HG03439 (cell line): ENCODE data around the gene FBH1.
"Not testable (repeated sequence)": the region's sequence is repeated elsewhere in the genome, so short reads cannot be mapped to it uniquely, and the experiment has no call there.

Experiments used
- ATAC-seq: cut with Tn5 transposase; IDR thresholded peaks from one replicate; pipeline ENCODE4 v1.9.1; 2021; ENCODE audit warnings: mild to moderate bottlenecking, moderate library complexity; ENCODE audit not compliant: unreplicated experiment

FBH1 gene

DNA sequence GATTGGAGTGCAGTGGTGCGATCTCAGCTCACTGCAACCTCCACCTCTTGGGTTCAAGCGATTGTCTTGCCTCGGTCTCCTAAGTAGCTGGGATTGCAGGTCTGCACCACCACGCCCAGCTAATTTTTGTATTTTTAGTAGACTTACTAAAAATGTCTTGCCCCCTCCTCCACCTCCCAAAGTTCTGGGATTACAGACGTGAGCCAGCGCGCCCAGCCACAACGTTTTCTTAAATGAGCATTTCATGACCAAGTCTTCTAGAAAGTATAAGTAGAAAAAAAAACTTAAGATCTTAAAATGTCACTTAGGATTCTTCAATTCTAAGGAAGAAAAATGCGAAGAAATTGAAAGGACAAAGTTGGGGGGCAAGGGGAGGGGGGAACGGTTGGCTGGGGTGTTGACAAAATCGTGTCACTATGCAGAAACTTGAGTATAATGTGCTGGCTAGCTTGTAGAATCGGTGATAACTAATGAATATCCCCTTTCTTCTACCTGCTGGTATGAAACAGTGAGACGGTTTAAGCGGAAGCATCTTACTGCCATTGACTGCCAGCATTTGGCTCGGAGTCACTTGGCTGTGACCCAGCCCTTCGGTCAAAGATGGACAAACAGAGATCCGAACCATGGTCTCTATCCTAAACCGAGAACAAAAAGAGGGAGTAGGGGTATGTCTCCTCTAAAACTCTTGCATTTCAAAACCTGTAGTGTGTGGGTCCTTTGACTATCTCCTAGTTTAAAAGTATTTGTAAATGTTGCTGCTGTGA, 12.7 kb downstream of the FBH1 start:
- ATAC-seq: no peak

DNA sequence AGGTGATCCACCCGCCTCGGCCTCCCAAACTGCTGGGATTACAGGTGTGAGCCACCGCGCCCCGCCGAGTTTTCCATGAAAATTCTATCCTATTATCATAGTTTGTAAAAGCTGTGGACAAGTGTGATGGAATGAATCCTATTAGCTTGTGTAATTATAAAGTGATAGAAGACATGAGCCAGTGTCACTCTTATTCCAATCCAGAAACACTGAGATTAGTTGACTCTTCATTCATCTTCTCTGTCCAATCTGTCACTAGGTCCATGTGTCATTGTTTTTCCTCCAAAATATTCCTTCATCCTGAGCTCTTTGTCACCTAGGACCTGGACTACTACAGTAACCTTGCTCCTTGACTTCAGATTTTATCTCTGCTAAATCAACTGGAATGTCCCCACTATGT, 13.5 kb downstream of the FBH1 start:
- no peak for ATAC-seq

DNA sequence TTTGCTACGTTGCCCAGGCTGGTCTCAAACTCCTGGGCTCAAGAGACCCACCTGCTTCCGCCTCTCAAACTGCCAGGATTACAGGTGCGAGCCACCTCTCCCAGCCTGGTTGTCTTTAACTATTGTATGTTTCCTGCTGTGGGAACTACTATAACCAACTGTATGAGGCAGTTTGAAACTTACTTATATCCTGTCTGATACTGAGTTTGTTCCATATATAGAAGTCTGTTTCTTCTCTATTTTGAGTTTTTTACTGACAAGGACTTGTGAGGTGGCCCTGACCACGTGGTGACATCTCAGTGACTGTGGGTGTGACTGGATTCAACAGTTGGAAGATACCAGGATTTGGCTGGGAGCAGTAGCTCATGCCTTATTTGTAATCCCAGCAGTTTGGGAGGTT, 14.2 kb downstream of the FBH1 start:
- peak; percentile 92 for ATAC-seq

DNA sequence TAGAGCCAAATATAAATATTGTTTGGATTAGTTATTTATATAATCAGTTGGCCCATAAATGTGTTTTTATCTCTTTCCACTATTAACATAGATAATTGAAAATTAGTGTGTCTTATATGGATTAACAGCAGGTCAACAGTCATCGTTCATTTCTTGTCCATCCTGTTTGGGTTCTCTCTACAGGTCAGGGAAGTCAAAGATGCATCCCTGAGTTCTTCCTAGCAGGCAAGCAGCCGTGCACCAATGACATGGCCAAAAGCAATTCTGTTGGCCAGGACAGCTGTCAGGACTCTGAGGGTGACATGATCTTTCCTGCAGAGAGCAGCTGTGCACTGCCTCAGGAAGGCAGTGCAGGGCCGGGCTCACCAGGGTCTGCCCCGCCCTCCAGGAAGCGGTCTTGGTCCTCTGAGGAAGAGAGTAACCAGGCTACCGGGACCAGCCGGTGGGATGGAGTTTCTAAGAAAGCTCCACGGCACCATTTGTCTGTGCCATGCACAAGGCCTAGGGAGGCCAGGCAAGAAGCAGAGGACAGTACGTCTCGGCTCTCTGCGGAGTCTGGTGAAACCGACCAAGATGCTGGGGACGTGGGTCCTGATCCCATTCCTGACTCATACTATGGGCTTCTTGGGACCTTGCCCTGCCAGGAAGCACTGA, 15.9 kb downstream of the FBH1 start:
- ATAC-seq: no peak

DNA sequence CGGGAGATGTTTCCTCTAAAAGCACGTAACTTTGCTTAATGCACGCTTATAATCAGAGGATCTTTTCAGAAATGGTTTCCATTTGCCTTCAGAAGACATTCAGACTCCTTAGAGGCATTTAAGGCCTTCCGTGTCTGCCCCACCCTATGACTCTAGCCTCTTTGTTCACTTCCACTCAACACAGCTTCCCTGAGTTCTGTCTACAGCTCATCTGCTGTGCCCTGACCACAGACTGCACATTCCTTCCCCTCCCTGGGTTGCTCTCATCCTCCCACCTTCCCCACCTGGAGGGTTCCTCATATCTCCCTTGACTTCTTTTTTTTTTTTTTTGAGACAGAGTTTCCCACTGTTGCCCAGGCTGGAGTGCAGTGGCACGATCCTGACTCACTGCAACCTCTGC, 16.6 kb downstream of the FBH1 start:
- no peak for ATAC-seq

DNA sequence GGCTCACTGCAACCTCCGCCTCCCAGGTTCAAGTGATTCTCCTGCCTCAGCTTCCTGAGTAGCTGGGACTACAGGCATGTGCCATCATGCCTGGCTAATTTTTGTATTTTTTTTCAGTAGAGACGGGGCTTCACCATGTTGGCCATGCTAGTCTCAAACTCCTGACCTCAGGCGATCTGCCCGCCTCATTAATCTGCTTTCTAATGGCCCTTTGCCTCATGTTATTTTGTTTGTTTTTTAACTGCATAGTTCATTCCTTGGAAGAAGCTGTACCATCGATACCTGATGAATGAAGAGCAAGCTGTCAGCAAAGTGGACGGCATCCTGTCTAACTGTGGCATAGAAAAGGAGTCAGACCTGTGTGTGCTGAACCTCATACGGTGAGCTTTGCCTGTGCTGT, 18.6 kb downstream of the FBH1 start:
- not testable (repeated sequence) for ATAC-seq

DNA sequence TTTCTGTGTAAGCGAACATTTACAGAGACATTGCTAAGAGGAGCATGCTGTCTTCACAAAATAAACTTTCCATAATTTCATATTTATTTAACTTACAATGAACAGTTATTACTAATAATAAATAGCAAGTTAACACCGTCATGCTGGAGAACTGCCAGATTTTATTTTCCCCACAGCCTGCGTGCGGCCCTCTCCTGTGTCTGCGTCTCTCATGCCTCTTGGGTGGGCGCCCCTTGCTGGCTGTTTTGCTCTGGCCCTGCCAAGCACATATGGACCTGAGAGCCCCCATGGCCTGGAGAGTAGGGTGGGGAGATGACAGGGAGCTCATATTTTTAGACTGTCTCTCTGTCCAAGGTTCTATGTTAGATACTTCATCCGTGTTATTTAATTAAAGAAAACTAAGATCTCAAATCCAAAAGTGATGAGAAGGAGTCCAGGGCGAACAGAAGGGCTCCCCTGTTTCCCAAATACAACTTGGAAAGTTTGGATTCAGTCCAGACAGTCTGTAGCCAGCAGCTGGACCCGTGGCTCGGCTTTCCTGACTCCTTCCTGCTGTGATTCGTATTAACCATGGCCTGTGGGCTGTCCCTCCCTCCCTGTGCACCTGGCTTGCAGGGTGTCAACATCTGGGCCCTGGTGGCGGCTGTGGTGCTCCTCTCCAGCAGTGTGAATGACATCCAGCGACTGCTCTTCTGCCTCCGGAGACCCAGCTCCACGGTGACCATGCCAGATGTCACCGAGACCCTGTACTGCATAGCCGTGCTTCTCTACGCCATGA, 20.5 kb downstream of the FBH1 start:
- ATAC-seq: no peak

DNA sequence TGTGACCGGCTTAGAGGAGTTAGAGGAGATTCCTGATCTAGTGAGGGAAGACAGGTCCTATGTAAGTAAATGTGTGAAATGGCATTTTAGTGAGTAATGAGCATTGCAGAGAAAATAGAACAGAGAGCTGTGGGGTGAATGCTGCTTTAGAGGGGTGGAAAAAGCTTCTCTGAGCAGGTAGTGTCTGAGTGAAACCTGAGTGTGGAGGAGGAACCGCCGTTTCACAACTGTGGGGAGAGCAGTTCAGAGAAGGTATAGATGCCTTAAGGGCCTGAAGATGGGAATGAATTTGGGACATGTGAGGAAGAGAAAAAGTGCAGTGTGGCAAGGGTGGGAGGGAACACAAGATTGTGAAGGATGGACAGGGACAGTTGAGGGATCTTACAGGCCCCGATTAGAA, 21.6 kb downstream of the FBH1 start:
- ATAC-seq: no peak

DNA sequence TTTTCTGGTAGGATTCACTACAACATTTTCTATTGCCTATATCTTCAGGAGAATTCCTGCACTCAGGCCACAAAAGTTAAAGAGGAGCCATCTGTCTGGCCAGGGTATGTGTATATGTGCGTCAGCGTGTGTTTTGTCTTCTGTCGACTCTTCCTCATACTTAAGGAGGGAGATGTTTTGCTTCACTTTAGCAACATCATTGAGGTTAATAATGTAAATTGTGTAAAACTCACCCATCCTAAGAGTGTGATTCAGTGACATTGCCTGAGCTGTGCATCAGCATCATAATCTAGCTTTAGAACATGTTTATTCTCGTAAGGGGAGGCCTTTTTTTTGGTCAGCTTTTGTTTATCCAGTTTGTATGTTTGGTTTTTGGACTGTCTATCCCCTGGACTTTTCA, 23.7 kb downstream of the FBH1 start:
- no peak for ATAC-seq

DNA sequence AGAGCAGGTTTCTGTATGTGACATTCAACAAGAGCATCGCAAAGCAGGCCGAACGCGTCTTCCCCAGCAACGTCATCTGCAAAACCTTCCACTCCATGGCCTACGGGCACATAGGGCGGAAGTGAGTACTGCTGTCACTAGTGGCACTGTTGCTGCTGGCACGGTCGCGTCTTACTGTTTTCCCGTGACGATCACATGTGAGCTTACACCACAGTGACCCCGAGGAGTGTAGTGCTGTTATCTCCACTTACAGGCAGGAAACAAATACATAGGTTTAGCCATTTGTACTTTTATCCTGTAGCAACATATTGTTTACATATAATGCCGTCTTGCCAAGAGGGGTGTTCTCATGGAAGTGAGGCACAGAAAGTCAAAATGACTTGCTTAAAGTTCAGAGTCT, 25.4 kb downstream of the FBH1 start:
- ATAC-seq: no peak

DNA sequence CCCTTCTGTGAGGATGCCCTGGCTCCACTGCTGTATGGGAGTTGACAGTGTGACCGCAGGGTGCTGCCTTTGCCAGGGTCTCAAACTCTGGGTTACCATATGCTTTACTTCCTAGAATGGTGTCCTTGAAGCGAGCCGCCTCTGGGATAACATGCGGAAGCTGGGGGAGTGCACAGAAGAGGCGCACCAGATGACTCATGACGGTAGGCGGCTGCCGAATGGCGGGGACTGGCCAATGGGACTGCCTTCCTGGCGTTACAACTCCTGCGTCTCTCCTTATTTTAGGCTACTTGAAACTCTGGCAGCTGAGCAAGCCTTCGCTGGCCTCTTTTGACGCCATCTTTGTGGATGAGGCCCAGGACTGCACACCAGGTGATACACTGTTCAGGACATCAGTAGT, 27.3 kb downstream of the FBH1 start:
- ATAC-seq: no peak

DNA sequence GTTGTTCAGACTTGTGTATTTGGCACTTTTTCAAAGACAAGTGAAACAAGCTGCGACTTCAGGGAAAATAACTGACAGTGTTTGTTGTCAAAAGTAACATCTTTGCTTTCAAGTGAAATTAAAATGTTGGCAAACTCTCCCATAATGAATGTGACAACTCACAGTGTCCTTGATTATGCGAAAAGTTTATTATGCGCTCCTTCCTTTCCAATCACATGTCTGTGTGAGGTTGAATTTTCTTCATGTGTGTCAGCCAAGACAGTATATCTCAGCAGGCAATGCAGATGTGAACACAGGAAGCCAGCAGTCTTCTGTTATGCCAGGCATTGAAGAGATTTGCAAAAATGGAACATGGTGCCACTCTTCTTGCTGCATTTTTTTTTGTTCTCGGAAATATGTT, 28.7 kb downstream of the FBH1 start:
- ATAC-seq: no peak

DNA sequence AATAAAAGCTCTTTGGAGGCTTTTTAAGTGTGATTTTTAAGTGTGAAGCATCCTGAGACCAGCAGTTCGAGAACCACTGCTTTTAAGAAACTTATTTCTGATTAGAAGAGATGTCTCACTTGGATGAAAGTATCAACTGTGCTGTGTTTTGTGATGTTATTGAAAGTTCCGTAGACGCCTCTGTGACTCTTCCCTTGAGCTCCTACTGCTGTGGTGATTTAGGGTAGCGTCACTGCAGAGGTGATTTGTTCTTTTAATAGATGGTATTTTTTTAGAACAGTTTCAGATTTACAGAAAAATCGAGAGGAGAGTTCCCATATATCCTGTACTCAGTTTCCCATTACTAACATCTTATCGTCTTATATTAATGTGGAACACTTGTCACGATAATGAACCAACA, 29.5 kb downstream of the FBH1 start:
- no peak for ATAC-seq

DNA sequence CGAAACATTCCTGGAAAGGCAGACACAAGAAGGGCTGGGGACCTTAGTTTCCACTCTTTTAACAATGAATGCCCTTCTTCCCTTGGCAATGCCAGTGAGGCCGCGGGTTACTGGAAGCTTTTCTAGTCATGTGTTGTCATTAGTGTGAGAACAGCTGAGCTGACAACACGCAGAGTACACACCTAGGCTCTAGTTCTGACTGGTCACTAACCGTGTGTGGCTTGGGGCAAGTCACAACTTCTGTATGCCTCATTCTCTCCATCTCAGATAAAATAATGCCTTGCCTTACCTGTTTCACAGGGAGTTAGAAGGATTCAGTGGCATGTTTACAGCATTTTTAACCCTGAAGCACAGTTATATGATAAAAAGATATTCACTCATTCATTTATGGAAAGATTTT, 31.7 kb downstream of the FBH1 start:
- ATAC-seq: no peak

DNA sequence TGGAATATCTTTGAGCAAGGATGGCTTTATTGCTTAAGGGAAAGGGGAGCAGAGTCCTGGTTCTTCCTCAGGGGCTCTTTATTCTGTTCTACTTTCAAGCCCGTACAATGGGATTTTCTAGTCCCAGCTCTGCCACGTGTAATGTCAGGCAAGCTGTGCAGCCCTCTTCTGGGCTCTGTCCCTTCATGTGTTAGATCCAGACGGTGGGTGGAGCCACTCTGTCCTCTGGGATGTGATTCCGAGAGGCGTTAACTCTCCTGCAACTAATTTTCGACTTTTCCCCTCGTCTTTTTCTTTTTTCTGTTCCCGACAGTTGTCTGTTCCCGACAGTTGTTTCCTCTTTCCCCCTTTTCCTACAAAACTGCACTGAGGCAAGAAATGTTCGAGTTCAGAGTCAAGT, 34.8 kb downstream of the FBH1 start:
- no peak for ATAC-seq

DNA sequence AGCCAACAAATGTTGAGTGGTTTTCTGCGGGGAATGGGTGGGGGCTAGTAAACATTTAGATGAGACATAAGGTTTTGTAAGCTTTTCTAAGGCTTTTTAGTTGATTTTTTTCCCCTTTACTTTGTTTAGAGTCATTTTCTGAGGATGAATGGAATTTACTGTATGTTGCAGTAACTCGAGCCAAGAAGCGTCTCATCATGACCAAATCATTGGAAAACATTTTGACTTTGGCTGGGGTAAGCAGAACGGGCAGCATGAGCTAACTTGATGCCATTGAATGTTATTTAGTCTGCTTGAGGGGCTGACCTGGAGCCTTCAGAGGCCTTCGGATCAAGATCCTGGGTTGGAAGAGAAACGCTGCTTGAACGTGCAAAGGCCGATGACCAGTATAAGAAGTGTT, 37.3 kb downstream of the FBH1 start:
- no peak for ATAC-seq

DNA sequence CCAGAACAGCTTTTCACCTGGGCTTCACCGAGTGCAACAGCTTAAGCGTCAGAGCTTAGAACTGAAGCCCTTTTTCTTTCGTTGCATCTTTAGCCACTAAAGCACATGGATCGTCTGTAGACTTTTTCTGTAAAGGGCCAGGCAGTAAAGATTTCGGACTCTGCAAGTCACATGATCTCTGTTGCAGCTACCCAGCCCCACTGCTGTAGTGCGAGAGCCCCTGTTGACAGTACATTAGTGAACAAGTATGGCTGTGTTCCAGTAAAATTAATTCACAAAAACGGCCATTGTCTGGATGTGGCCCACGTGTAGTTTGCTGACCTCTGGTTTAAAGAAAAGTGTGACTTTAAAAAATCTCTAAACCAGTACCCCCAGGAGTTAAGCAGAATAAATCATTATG, 39.4 kb downstream of the FBH1 start:
- no peak for ATAC-seq

DNA sequence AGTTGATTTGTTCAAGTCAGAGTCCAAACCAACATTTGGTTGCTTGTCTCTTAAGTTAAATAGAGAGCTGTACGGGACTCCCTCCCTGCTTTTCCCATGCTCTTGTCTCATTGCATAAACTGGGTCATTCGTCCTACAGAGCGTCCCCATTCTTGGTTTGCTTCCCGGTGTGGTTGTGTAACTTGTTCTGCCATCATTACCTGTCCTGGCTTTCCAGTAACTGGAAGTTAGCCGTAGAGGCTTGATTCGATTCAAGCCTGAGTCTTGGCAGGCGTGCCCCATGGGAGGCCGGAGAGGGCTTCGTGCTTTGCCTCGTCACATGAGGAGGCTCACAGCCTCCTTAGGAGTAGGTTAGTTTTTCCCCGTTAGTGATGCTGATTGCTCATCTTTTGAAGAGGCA, 40.2 kb downstream of the FBH1 start:
- ATAC-seq: no peak

DNA sequence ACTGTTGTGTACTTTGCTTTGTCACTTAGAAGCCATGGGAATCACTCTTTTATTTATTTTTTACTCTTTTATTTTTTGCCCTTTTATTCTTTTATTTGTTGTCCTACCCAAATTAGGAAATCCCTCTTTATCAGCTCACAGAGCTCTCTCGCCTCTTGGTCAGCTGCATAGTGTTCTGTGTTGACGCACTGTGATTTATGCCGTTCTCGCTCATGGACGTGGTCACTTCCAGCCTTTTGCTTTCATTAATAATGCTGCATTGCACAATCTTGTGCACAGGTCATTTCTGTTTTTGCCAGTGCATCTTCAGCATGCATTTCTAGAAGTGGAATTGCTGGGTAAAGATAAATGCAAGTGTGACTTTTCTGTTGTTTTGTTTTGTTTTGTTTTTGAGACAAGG, 42.3 kb downstream of the FBH1 start:
- ATAC-seq: no peak

DNA sequence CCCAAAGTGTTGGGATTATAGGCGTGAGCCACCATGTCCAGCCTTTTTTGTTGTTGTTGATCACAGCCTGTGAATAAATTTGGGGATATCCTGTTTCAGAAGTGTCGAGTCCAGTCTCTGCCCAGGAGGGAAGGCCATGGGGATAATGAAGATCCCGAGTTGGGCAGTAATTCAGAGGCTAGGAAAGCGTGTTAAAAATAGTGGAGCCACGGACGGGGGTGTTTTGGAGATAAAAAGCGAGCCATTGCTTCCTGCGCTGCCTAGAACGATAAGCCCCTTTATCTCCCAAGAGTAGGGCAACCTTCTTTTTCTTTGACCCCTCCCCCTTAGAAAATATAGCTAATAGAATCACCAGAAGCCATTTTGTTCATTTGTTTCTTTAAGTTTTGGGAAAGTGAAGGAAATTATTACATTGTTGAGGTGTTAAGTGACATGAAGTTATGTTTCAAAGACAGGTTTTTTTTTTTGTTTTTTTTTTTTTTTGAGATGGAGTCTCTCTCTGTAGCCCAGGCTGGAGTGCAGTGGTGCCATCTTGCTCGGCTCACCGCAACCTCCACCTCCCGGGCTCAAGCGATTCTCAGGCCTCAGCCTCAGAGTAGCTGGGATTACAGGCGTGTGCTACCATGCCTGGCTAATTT, 44.0 kb downstream of the FBH1 start:
- no peak for ATAC-seq

DNA sequence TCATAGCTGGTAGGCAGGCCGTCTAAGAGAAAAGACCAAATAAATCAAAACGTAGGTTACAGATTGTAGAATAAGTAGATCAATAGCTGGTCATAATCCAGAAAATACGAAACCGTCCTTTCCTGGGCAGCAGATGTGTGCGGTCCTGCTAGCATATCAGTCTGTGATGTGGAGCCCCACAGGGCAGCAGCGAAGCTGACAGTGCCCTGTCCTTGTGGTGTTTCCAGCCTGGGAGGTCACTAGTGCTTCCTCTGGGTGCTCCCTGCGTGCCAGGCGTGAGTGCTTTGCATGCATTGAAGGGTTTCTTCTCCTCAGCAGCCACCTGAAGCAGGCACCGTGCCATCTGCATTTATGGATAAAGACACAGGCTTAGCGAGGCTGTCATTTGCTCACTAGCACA, 45.6 kb downstream of the FBH1 start:
- no peak for ATAC-seq

DNA sequence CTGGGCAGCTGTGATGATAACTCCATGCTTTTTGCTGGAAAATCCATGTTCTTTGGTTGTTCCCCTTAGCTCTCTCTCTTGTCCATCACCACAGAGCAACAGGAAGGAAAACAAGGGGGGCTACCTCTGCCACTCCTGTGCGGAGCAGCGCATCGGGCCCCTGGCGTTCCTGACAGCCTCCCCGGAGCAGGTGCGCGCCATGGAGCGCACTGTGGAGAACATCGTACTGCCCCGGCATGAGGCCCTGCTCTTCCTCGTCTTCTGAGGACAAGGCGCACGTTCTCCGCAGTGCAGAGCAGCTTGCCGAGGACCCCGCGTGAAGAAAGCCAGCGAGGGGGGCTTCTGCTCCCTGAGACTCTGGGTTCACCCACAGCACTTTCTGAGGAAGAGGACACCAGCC, 47.0 kb downstream of the FBH1 start:
- no peak for ATAC-seq
